ENCODE results near the gene DDIT3.

GRCh38 chr12:57546438-57547287 lies 26.3 kb upstream of the DDIT3 start, which contains the start of gene DCTN2:
- TF ChIP-seq CTCF (IDR thresholded peaks at IDR 0.05; ENCODE audit: poor library complexity, severe bottlenecking), result peak; percentile 55
- TF ChIP-seq POLR2AphosphoS5 (IDR thresholded peaks at IDR 0.05), result peak; percentile 98
- TF ChIP-seq REST (IDR thresholded peaks at IDR 0.05; ENCODE audit: borderline replicate concordance), result peak; percentile 49
- TF ChIP-seq EZH2 (IDR thresholded peaks at IDR 0.05; ENCODE audit: borderline replicate concordance, insufficient read depth, low read length, poor library complexity, severe bottlenecking), result no peak
- TF ChIP-seq RAD21 (conservative IDR thresholded peaks at IDR 0.05), result no peak
- peak; percentile 22 for TF ChIP-seq EP300 (conservative IDR thresholded peaks at IDR 0.05; ENCODE audit: poor library complexity, severe bottlenecking)
